ENCODE results near the gene GRIK4.

Gene GRIK4

DNA sequence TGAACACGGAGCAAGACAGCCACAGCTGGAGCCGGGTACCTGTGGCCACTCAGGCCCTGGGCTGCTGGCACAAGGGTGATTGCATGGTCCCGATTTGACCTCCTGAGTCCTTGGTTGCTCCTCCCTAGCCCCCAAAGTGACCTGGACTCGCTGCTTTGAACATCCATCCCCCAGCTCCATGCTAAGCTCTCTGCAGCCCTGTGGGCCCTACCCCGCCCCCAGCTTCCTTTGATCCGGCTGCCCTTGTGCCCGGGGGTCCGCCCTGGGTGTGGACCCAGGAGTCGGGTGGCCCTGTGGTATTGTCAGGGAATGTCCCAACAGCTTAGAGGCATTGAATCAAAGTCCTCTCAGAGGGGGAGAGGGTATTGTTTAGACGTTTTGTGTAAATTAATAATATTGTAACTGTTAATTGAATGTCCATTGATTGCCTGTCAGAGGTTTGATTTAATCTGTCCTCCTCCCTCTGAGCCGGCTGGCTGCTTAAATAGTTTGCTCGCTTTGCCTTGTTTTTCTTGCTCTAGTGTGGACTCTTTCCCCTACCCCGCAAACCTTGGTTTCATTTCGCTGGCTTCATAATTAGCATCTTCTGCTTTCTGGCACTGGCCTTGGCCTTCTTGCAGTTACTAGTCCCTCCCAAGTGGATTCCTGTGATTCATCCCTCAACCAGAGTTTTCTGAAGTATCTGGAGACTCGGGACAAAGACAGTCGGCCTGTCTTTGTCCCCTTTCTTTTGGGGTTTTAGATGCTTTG, 20.7 kb downstream of the GRIK4 start:
- TF ChIP-seq TAF1 (IDR thresholded peaks at IDR 0.05; ENCODE audit: borderline replicate concordance, insufficient read depth, low read length): no peak
- TF ChIP-seq, protein P1, sequence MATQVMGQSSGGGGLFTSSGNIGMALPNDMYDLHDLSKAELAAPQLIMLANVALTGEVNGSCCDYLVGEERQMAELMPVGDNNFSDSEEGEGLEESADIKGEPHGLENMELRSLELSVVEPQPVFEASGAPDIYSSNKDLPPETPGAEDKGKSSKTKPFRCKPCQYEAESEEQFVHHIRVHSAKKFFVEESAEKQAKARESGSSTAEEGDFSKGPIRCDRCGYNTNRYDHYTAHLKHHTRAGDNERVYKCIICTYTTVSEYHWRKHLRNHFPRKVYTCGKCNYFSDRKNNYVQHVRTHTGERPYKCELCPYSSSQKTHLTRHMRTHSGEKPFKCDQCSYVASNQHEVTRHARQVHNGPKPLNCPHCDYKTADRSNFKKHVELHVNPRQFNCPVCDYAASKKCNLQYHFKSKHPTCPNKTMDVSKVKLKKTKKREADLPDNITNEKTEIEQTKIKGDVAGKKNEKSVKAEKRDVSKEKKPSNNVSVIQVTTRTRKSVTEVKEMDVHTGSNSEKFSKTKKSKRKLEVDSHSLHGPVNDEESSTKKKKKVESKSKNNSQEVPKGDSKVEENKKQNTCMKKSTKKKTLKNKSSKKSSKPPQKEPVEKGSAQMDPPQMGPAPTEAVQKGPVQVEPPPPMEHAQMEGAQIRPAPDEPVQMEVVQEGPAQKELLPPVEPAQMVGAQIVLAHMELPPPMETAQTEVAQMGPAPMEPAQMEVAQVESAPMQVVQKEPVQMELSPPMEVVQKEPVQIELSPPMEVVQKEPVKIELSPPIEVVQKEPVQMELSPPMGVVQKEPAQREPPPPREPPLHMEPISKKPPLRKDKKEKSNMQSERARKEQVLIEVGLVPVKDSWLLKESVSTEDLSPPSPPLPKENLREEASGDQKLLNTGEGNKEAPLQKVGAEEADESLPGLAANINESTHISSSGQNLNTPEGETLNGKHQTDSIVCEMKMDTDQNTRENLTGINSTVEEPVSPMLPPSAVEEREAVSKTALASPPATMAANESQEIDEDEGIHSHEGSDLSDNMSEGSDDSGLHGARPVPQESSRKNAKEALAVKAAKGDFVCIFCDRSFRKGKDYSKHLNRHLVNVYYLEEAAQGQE (IDR thresholded peaks at IDR 0.05; ENCODE audit: insufficient read depth in 1 of 2, low read depth in 2 of 2, low read length in 2 of 2): no peak
- TF ChIP-seq SIN3A (IDR thresholded peaks at IDR 0.05; ENCODE audit: borderline replicate concordance, insufficient read depth, low read length): no peak
- no peak for TF ChIP-seq FOXP2 (optimal IDR thresholded peaks at IDR 0.05; ENCODE audit: borderline replicate concordance, extremely low read depth, extremely low read length, insufficient read depth)
- TF ChIP-seq POLR2AphosphoS5 (IDR thresholded peaks at IDR 0.05; ENCODE audit: low read depth, low read length): no peak

DNA sequence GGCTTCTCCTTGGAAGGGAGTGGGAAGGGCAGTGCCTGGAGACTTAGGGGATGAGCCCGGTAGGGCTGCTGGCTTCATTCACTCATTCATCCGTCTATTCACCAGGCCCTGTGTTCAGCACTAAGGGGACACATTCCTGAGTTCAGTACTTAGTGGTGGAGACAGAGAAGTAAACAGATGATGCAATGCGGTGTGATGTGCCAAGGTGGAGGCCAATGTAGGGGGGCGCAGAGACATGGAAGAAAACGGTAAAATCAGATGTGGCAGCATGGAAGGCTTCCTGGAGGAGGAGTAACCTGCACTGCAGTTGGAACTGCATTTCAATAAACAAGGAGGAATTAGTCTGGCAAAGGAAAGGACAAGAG, 21.3 kb downstream of the GRIK4 start:
- TF ChIP-seq TAF1 (IDR thresholded peaks at IDR 0.05; ENCODE audit: borderline replicate concordance, insufficient read depth, low read length): no peak
- TF ChIP-seq POLR2AphosphoS5 (IDR thresholded peaks at IDR 0.05; ENCODE audit: low read depth, low read length): no peak
- TF ChIP-seq FOXP2 (optimal IDR thresholded peaks at IDR 0.05; ENCODE audit: borderline replicate concordance, extremely low read depth, extremely low read length, insufficient read depth): no peak
- TF ChIP-seq, protein P1 (IDR thresholded peaks at IDR 0.05; ENCODE audit: insufficient read depth in 1 of 2, low read depth in 2 of 2, low read length in 2 of 2): no peak
- no peak for TF ChIP-seq SIN3A (IDR thresholded peaks at IDR 0.05; ENCODE audit: borderline replicate concordance, insufficient read depth, low read length)

DNA sequence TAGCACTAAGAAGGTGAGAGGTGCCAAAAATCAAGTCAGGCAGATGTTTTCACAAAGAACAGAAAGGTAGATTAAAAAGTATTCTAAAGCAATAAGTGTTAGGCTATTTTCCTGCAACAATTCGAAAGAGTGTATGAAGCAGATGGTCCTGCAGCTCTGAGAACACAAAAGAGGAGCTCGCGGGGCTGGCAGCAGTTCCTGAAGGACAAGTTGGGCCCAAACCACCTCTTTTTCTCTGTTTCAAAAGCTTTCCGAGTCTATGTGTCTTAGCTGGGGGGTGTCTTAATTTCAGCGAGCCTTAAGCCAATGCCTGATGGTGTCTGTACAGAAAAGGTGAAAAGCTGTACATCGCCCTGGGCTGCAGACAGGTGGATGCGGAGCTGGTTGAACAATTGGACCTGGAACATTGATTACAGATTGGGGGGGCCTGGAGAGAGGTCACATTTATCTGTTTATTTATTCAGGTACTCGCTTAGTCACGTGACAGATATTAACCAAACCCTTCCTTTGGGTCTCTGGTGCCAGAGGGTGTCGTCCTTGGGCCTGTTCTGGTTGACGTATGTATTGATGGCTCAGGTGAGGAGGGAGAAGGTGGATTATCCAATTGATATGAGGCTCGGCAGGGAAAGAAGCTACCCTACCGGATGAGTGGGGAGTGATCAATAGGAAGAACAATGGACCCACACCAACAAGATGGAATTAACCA, 24.7 kb downstream of the GRIK4 start:
- TF ChIP-seq FOXP2 (optimal IDR thresholded peaks at IDR 0.05; ENCODE audit: borderline replicate concordance, extremely low read depth, extremely low read length, insufficient read depth) (no peak), TAF1 (IDR thresholded peaks at IDR 0.05; ENCODE audit: borderline replicate concordance, insufficient read depth, low read length) (no peak), SIN3A (IDR thresholded peaks at IDR 0.05; ENCODE audit: borderline replicate concordance, insufficient read depth, low read length) (no peak), POLR2AphosphoS5 (IDR thresholded peaks at IDR 0.05; ENCODE audit: low read depth, low read length) (no peak)
- TF ChIP-seq, protein P1 (IDR thresholded peaks at IDR 0.05; ENCODE audit: insufficient read depth in 1 of 2, low read depth in 2 of 2, low read length in 2 of 2): no peak

GRCh38 chr11:120536797-120537169, 25.2 kb downstream of the GRIK4 start:
- TF ChIP-seq FOXP2 (optimal IDR thresholded peaks at IDR 0.05; ENCODE audit: borderline replicate concordance, extremely low read depth, extremely low read length, insufficient read depth) (no peak), TAF1 (IDR thresholded peaks at IDR 0.05; ENCODE audit: borderline replicate concordance, insufficient read depth, low read length) (no peak), POLR2AphosphoS5 (IDR thresholded peaks at IDR 0.05; ENCODE audit: low read depth, low read length) (no peak)
- TF ChIP-seq, protein P1 (IDR thresholded peaks at IDR 0.05; ENCODE audit: insufficient read depth in 1 of 2, low read depth in 2 of 2, low read length in 2 of 2): no peak

Measured in PFSK-1 (cell line).